ENCODE measurements around the gene TAF3. TPM values are rescaled to one million over a fixed set of nuclear protein-coding genes. Genes with fewer than 3 reads are reported as not detected.

The TAF3 gene
- total and polyA plus RNA-seq, 11 donors = 5.7 to 14.0 (median 10.3) TPM

DNA sequence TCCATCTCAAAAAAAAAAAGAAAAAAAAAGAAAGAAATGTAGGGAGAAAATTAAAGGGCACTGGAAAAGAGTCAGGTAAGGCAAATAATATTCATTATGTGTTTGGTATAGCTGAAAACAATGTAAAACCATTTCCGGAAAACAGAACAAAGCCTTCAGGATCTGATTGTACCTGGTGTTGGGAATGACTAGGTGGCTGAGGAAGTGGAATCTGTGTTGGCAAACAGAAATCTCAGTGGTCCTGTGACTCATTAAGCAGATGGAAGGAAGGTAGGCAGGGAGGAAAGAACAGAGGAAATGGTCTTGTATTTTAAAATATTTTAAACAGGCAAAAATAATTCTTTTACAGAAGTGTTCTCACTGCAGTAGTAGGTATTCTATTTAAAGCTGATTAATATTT is 180.5 kb downstream of the TAF3 start:
- DNase-seq = no peak
- 90 to 98% (median 92%) methylated on average over 1 of the region's 1 CpG for WGBS, 4 donors
- H3K9me3 ChIP-seq = peaks cover 0 to 24% (median 9%) of the 10 kb centered on the region in 12 donors
- ATAC-seq = no peak
- H3K27ac ChIP-seq = no peak overlapping the region
- TF ChIP-seq, protein P1, sequence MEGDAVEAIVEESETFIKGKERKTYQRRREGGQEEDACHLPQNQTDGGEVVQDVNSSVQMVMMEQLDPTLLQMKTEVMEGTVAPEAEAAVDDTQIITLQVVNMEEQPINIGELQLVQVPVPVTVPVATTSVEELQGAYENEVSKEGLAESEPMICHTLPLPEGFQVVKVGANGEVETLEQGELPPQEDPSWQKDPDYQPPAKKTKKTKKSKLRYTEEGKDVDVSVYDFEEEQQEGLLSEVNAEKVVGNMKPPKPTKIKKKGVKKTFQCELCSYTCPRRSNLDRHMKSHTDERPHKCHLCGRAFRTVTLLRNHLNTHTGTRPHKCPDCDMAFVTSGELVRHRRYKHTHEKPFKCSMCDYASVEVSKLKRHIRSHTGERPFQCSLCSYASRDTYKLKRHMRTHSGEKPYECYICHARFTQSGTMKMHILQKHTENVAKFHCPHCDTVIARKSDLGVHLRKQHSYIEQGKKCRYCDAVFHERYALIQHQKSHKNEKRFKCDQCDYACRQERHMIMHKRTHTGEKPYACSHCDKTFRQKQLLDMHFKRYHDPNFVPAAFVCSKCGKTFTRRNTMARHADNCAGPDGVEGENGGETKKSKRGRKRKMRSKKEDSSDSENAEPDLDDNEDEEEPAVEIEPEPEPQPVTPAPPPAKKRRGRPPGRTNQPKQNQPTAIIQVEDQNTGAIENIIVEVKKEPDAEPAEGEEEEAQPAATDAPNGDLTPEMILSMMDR (IDR thresholded peaks at IDR 0.05) = no peak
- TF ChIP-seq POLR2A (IDR thresholded peaks at IDR 0.05) = no peak
- H3K4me1 ChIP-seq = no peaks in the 10 kb centered on the region
- no peak overlapping the region for H3K4me3 ChIP-seq
- H3K36me3 ChIP-seq = no peaks in the 10 kb centered on the region
- no peaks in the 10 kb centered on the region for H3K27me3 ChIP-seq
- intact Hi-C loops (cut with DNase I) = no loop called here

DNA sequence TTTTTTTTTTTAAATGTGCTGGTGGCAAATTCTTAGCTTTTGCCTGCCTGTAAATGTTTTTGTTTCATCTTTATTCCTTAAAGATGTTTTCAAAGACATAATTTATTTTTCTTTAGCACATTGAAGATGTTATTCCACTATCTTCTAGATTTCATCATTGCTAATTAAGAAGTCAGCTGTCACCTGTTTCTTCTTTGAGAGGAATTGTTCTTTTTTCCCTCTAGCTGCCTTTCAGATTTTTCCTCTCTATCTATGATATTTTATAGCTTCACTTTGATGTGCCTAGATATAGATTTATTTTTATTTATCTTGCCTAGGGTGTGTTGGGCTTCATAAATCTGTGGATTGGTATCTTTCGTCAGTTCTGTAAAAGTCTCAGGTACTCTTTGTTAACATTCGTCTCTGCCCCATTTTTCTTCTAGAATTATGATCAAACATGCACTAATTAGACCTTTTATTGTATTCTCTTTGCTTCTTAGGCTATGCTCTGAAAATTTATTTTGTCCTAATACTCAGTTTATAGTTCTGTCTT is 186.2 kb downstream of the TAF3 start:
- Histone ChIP-seq H3K27ac (no peak overlapping the region), H3K4me3 (no peak overlapping the region), H3K4me1 (no peaks in the 10 kb centered on the region), H3K27me3 (no peaks in the 10 kb centered on the region), H3K9me3 (peaks cover 0 to 37% (median 12%) of the 10 kb centered on the region in 12 donors), H3K36me3 (peaks cover 0 to 8% (median 5%) of the 10 kb centered on the region in 9 donors)
- 47 to 98% (median 69%) methylated on average over 2 of the region's 2 CpGs for WGBS, 4 donors
- DNase-seq (no peak), ATAC-seq (no peak)
- TF ChIP-seq POLR2A (IDR thresholded peaks at IDR 0.05) = no peak
- TF ChIP-seq, protein P1 (IDR thresholded peaks at IDR 0.05) = no peak
- intact Hi-C loops (cut with DNase I) = no loop called here

DNA sequence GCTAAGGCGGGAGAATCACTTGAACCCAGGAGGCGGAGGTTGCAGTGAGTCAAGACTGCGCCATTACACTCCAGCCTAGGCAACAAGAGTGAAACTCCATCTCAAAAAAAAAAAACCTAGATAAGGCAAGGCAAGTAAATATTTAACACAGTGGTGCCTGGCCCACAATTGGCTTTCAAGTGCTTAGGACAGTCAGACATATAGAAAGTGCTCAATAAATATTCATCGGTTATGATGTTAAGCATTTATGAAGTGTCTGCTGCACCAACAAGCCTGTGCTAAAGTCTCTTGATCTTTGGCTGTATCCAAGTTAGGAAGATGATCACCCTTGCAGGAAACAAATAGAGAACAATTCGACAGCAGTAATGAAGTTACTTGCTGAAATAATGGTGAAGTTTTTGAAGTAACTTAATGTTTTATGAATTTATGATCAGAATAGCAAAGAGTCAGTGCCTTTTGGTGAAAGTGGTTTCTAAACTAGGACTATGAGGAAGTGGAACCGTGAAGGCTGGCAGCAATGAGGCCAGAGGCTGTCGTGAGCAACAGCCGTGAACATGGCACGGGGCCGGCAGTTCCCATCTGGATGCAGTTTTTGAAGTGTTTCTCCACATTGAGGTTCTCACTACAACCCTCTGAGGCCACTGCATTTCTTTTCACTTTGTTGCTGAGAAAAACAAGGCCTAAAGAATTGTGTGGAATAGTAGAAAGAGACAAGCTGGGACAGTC is 188.1 kb downstream of the TAF3 start:
- Histone ChIP-seq H3K9me3 (peaks cover 0 to 34% (median 12%) of the 10 kb centered on the region in 12 donors), H3K36me3 (peaks cover 0 to 27% (median 22%) of the 10 kb centered on the region in 9 donors), H3K27ac (no peak overlapping the region), H3K27me3 (no peaks in the 10 kb centered on the region), H3K4me3 (no peak overlapping the region), H3K4me1 (no peaks in the 10 kb centered on the region)
- intact Hi-C loops (cut with DNase I) = no loop called here
- ATAC-seq = no peak
- TF ChIP-seq, protein P1 (IDR thresholded peaks at IDR 0.05) = no peak
- no peak for TF ChIP-seq POLR2A (IDR thresholded peaks at IDR 0.05)
- WGBS, 4 donors = 90 to 96% (median 93%) methylated on average over 10 of the region's 10 CpGs
- DNase-seq = no peak

DNA sequence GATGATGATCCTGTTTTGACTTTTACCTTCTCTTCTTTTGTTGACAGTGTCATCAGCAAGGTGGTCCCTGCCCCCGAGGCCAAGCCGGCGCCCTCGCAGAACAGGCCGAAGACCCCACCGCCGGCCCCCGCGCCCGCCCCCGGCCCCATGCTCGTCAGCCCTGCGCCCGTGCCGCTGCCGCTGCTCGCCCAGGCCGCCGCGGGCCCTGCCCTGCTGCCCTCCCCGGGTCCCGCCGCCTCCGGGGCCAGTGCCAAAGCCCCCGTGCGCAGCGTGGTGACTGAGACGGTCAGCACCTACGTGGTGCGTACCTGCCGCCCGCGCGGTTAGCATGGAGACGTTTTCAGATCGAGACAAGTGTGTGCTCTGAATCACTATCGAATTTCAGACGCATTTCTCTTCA is 190.7 kb downstream of the TAF3 start:
- ATAC-seq = no peak
- WGBS, 4 donors = 96 to 98% (median 97%) methylated on average over 32 to 38 of the region's 38 CpGs
- no peaks in the 10 kb centered on the region for H3K4me1 ChIP-seq
- intact Hi-C loops (cut with DNase I) = no loop called here
- H3K27ac ChIP-seq = no peak overlapping the region
- H3K4me3 ChIP-seq = no peak overlapping the region
- H3K9me3 ChIP-seq = peaks cover 0 to 12% (median 7%) of the 10 kb centered on the region in 12 donors
- no peak for DNase-seq
- TF ChIP-seq POLR2A (IDR thresholded peaks at IDR 0.05) = no peak
- TF ChIP-seq, protein P1 (IDR thresholded peaks at IDR 0.05) = no peak
- H3K36me3 ChIP-seq = peaks cover 0 to 45% (median 33%) of the 10 kb centered on the region in 9 donors
- H3K27me3 ChIP-seq = no peaks in the 10 kb centered on the region
